HEK293 (cell line): ENCODE results near the gene TAGAP.

Source experiments
- GLI2 ChIP-seq: fragments of 450-650 bp; formaldehyde crosslinking; IDR thresholded peaks from 2 replicates; pipeline ENCODE4; 2017; ENCODE audit warnings: missing biosample characterization, missing genetic modification characterization, low read depth, borderline replicate concordance
- KLF10 ChIP-seq: fragments of 450-650 bp; IDR thresholded peaks from 2 replicates; pipeline ENCODE4 v1.5.1; 2018; ENCODE audit warnings: missing biosample characterization, mild to moderate bottlenecking, missing genetic modification characterization
- KLF17 ChIP-seq: fragments of 450-650 bp; formaldehyde crosslinking; IDR thresholded peaks from 2 replicates; pipeline ENCODE4 v1.5.1; 2016; ENCODE audit warnings: missing biosample characterization, missing genetic modification characterization
- TCF7L2 ChIP-seq: IDR thresholded peaks from 2 replicates; pipeline ENCODE4 v1.6.1; 2011; ENCODE audit warnings: low read depth, mild to moderate bottlenecking, inconsistent platforms, low read length, moderate library complexity, borderline replicate concordance
- ZFP41 ChIP-seq: fragments of 450-650 bp; formaldehyde crosslinking; IDR thresholded peaks from 2 replicates; pipeline ENCODE4 v1.5.1; 2016; ENCODE audit warnings: missing biosample characterization, missing genetic modification characterization, borderline replicate concordance
- ZNF133 ChIP-seq: fragments of 450-650 bp; formaldehyde crosslinking; IDR thresholded peaks from 2 replicates; pipeline ENCODE4 v1.5.1; 2016; ENCODE audit warnings: missing biosample characterization, missing genetic modification characterization
- ZNF169 ChIP-seq: fragments of 450-650 bp; formaldehyde crosslinking; IDR thresholded peaks from 2 replicates; pipeline ENCODE4 v1.5.1; 2016; ENCODE audit warnings: missing biosample characterization, missing genetic modification characterization
- ZNF302 ChIP-seq: fragments of 450-650 bp; formaldehyde crosslinking; IDR thresholded peaks from 2 replicates; pipeline ENCODE4 v1.5.1; 2016; ENCODE audit warnings: missing biosample characterization, missing genetic modification characterization, low read depth
- ZNF513 ChIP-seq: fragments of 450-650 bp; IDR thresholded peaks from 2 replicates; pipeline ENCODE4 v1.5.1; 2018; ENCODE audit warnings: missing biosample characterization, missing genetic modification characterization
- ZNF530 ChIP-seq: fragments of 450-650 bp; formaldehyde crosslinking; IDR thresholded peaks from 2 replicates; pipeline ENCODE4 v1.5.1; 2016; ENCODE audit warnings: low read depth, missing biosample characterization, missing genetic modification characterization
- ZNF548 ChIP-seq: fragments of 450-650 bp; formaldehyde crosslinking; IDR thresholded peaks from 2 replicates; pipeline ENCODE4 v1.5.1; 2016; ENCODE audit warnings: missing biosample characterization, missing genetic modification characterization
- TF ChIP-seq, protein P1 (sequence below): fragments of 450-650 bp; formaldehyde crosslinking; IDR thresholded peaks from 2 replicates; pipeline ENCODE4 v1.5.1; 2016; ENCODE audit warnings: missing biosample characterization, missing genetic modification characterization
- TF ChIP-seq, protein P2 (sequence below): fragments of 450-650 bp; formaldehyde crosslinking; IDR thresholded peaks from 2 replicates; pipeline ENCODE4 v1.5.1; 2016; ENCODE audit warnings: missing biosample characterization, missing genetic modification characterization

- TF ChIP-seq, protein P1, sequence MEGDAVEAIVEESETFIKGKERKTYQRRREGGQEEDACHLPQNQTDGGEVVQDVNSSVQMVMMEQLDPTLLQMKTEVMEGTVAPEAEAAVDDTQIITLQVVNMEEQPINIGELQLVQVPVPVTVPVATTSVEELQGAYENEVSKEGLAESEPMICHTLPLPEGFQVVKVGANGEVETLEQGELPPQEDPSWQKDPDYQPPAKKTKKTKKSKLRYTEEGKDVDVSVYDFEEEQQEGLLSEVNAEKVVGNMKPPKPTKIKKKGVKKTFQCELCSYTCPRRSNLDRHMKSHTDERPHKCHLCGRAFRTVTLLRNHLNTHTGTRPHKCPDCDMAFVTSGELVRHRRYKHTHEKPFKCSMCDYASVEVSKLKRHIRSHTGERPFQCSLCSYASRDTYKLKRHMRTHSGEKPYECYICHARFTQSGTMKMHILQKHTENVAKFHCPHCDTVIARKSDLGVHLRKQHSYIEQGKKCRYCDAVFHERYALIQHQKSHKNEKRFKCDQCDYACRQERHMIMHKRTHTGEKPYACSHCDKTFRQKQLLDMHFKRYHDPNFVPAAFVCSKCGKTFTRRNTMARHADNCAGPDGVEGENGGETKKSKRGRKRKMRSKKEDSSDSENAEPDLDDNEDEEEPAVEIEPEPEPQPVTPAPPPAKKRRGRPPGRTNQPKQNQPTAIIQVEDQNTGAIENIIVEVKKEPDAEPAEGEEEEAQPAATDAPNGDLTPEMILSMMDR (tag by site-specific recombination) = no peak
- no peak for TF ChIP-seq ZNF548
- no peak for TF ChIP-seq GLI2 (tag by site-specific recombination)
- TF ChIP-seq KLF17 (tag by site-specific recombination) = no peak
- TF ChIP-seq TCF7L2 = no peak
- no peak for TF ChIP-seq ZNF530 (tag by site-specific recombination)
- no peak for TF ChIP-seq ZNF169 (tag by site-specific recombination)
- no peak for TF ChIP-seq ZNF133 (tag by site-specific recombination)
- no peak for TF ChIP-seq ZFP41 (tag by site-specific recombination)
- no peak for TF ChIP-seq ZNF302 (tag by site-specific recombination)
- no peak for TF ChIP-seq KLF10 (tag by site-specific recombination)
- TF ChIP-seq ZNF513 (tag by site-specific recombination) = no peak
- TF ChIP-seq, protein P2, sequence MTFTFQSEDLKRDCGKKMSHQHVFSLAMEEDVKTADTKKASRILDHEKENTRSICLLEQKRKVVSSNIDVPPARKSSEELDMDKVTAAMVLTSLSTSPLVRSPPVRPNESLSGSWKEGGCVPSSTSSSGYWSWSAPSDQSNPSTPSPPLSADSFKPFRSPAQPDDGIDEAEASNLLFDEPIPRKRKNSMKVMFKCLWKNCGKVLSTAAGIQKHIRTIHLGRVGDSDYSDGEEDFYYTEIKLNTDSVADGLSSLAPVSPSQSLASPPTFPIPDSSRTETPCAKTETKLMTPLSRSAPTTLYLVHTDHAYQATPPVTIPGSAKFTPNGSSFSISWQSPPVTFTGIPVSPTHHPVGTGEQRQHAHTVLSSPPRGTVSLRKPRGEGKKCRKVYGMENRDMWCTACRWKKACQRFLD = no peak
Measured at GRCh38 chr6:159064477-159064876, 19.7 kb upstream of the TAGAP start.
